ENCODE results near the gene RIPPLY3. TPM values are rescaled to one million over a fixed set of nuclear protein-coding genes. Genes with fewer than 3 reads are reported as not detected.

RIPPLY3 gene
- total and polyA plus RNA-seq, 2 of the 13 experiments (the other 11 are each of a cell fraction or from before 2014, with no cell fraction given) = 0.09 to 2.9 TPM

DNA sequence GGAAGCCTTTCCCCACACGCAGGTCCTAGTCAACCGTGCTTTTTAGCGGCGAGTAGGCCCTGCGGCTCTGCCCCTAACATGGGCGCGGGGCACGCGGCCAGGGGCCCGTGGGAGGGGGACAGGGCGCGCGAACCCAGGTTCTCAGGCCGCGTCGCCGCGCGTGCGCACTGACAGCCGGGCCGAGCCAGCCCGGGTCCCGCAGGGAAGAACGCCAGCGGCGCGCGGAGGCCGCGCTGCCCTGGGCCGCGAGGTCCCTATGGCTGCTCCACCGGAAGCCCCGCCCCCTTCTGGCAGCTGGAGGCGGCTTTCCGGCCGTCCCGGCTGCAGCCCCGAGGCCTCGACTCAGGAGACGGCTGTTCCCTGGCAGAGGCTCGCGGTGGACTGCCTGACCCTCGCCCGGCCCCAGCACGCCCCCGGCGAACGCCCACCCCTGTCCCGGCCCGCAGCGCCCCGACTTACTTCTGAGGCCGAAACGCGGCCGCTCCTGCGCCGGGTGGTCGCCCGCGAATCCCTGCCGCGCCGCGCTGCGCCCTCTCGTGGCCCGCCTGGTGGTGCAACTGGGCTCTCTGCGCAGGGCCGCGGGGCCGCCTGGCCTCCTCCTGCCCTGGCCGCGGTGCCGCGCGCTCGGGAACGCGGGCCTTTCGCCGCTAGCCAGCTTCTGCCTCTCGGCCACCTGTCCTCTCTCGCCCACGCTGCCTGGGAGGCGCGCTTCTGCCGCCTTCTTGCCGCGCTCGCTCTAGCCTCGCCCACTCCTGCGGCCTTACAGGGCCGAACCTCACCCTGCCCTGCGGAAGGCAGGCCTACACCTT is 16.6 kb upstream of the RIPPLY3 start (continued):
- TF ChIP-seq NRL (CRISPR knock-in tag; IDR thresholded peaks at IDR 0.05; ENCODE audit: borderline replicate concordance) (peak; percentile 31; the same call in 1 of the 2 replicates), E2F1 (CRISPR knock-in tag; IDR thresholded peaks at IDR 0.05) (peak; percentile 64), HDAC2 (CRISPR knock-in tag; IDR thresholded peaks at IDR 0.05) (peak; percentile 12; the same call in 1 of the 2 replicates), GPN1 (CRISPR knock-in tag; IDR thresholded peaks at IDR 0.05; ENCODE audit: borderline replicate concordance) (peak; percentile 50; the same call in 1 of the 2 replicates), ZNF878 (CRISPR knock-in tag; IDR thresholded peaks at IDR 0.05) (peak; percentile 69; the same call in 1 of the 2 replicates), ATRX (CRISPR knock-in tag; IDR thresholded peaks at IDR 0.05; ENCODE audit: borderline replicate concordance) (no peak), IKZF1 (IDR thresholded peaks at IDR 0.05) (no peak), TRIM24 (CRISPR knock-in tag; IDR thresholded peaks at IDR 0.05) (0 out of 2 replicates have a peak, but pooled peaks have one; percentile 54), DR1 (CRISPR knock-in tag; IDR thresholded peaks at IDR 0.05) (peak; percentile 15; the same call in 1 of the 2 replicates), ZNF639 (CRISPR knock-in tag; conservative IDR thresholded peaks at IDR 0.05) (peak; percentile 45; the same call in 1 of the 2 replicates), ZBTB49 (CRISPR knock-in tag; IDR thresholded peaks at IDR 0.05; ENCODE audit: borderline replicate concordance) (peak; percentile 49; the same call in 1 of the 2 replicates), ZSCAN20 (CRISPR knock-in tag; IDR thresholded peaks at IDR 0.05; ENCODE audit: borderline replicate concordance) (peak; percentile 91), HNRNPLL (IDR thresholded peaks at IDR 0.05; ENCODE audit: low read depth, low read length, poor library complexity, severe bottlenecking) (peak; percentile 89), REL (CRISPR knock-in tag; conservative IDR thresholded peaks at IDR 0.05) (no peak), JUND (CRISPR knock-in tag; IDR thresholded peaks at IDR 0.05) (peak; percentile 67), ZNF570 (CRISPR knock-in tag; IDR thresholded peaks at IDR 0.05; ENCODE audit: borderline replicate concordance) (peak; percentile 50; the same call in 1 of the 2 replicates), ISX (CRISPR knock-in tag; conservative IDR thresholded peaks at IDR 0.05) (peak; percentile 41; the same call in 1 of the 2 replicates), ZNF740 (CRISPR knock-in tag; IDR thresholded peaks at IDR 0.05) (peak; percentile 59), ZNF282 (IDR thresholded peaks at IDR 0.05; ENCODE audit: partially characterized antibody) (no peak), TGIF2 (CRISPR knock-in tag; IDR thresholded peaks at IDR 0.05) (0 out of 2 replicates have a peak, but pooled peaks have one; percentile 18), MIER2 (CRISPR knock-in tag; IDR thresholded peaks at IDR 0.05) (no peak), ARHGAP35 (CRISPR knock-in tag; IDR thresholded peaks at IDR 0.05; ENCODE audit: borderline replicate concordance) (peak; percentile 67; the same call in 1 of the 2 replicates), ZNF446 (CRISPR knock-in tag; IDR thresholded peaks at IDR 0.05) (no peak)
- TF ChIP-seq, protein P1, sequence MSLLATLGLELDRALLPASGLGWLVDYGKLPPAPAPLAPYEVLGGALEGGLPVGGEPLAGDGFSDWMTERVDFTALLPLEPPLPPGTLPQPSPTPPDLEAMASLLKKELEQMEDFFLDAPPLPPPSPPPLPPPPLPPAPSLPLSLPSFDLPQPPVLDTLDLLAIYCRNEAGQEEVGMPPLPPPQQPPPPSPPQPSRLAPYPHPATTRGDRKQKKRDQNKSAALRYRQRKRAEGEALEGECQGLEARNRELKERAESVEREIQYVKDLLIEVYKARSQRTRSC (CRISPR knock-in tag; IDR thresholded peaks at IDR 0.05; ENCODE audit: low read depth) = peak; percentile 50; the same call in 1 of the 2 replicates

Measured in HepG2 (cell line).